Endometrial microvascular endothelial cells (primary cell): ENCODE measurements around the gene AGBL4. TPM values are rescaled to one million over a fixed set of nuclear protein-coding genes. Genes with fewer than 3 reads are reported as not detected.

Source experiments
- in situ Hi-C: cut with HindIII; loops from 2 replicates; pipeline ENCODE4 v1.10.0; 2017; ENCODE audit warnings: low sequenced_read_pairs, low pct_unique_long_range_greater_than_20kb; ENCODE audit errors: inconsistent ontology term
- total RNA-seq: library from RNA; depleted of rRNA; stranded (reverse); fragments of >200 nt; gene quantifications from one replicate; pipeline ENCODE4 v1.2.3, GENCODE V29; 2015; ENCODE audit errors: inconsistent ontology term

Gene AGBL4
- total RNA-seq, 1 donor from 2014 or later: not detected

DNA sequence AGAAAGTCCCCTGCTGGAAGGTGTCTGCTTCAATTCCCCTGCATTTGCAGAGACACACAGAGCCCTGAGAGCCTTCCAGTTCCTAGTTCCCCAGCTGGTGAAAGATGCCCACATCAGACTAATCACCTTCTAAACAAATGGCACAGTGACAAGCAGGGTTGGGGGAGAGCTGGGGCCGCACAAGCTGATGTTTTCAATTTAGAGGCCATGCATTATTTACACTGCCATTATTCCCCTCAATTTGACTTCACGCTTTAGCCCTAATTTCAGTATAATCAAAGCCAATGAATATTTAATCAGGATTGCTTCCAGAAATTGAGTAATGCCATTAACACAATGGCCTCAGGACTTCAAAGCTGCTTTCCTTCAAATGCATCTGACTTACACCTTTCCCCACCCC lies 1328.6 kb downstream of the AGBL4 start:
- in situ Hi-C loops: no loop called here

DNA sequence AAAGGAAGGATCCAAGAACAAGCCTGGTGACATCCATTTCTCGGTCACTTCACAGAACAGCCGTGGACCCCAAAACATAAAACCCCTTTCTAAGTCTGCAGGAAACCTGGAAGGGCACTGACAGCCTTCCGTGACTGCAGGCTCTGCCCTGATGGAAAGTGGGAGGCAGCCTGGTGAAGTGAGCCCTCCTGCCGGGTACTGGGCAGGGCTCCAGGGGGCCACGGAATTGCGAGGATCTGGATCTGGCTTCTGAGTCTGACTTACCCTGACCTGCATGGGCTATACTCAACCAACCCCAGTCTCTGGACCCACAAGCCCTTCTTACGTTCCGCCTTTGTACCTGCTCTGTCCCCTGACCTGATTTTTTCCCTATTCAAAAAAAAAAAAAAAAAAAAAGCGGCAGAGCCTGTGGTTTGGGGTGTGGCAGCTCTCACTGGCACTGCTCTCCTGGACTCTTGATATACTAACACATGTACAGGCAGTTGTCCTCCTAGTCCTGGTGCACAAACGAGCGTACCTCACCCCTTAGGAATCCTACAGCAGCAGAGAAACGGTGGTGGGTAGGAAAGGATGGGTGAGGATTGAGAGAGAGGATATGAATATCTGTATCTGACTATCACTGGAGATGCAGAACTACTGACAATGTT lies 1330.0 kb downstream of the AGBL4 start:
- in situ Hi-C loops: no loop called here

DNA sequence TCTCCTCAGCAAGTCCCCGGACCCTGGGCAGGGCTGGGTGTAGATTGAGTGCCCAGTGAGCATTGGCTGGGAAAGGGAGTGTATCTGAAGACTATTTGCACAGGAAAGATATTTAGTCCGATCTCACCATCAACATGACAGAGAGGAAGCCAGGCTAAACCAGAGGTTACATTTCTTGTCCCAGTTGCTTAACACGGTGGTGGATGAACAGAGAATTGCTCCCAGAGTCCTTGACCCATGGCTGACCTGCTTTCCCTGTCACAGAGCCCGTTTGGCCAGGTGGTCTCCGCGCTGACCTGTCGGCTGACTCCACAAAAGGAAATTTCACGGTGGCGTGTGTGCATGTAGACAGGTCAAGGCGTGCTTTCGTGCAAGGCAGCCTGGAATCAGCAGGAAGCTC lies 1330.6 kb downstream of the AGBL4 start:
- in situ Hi-C loops: no loop called here

DNA sequence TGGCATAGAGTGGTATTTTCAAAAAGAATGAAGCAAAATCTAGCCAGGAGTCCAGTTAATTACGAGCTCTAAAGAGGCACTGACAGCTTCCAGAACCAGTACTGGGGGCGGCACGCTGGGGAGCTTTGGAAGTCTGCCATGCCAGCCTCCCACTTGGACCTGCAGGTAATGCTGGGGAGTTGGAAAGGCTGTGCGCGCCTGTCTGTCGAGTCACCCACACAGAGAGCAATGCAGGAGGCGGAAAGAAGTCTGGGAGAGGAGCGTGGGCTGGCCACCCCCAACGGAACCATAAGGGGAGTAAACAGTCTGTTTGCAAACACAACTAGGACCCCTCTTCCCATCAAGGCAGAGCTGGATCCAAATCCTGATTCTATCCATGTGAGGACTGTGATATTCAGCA lies 1331.5 kb downstream of the AGBL4 start:
- in situ Hi-C loops: no loop called here

GRCh38 chr1:48691429-48692001 lies 1332.2 kb downstream of the AGBL4 start:
- in situ Hi-C loops: no loop called here

DNA sequence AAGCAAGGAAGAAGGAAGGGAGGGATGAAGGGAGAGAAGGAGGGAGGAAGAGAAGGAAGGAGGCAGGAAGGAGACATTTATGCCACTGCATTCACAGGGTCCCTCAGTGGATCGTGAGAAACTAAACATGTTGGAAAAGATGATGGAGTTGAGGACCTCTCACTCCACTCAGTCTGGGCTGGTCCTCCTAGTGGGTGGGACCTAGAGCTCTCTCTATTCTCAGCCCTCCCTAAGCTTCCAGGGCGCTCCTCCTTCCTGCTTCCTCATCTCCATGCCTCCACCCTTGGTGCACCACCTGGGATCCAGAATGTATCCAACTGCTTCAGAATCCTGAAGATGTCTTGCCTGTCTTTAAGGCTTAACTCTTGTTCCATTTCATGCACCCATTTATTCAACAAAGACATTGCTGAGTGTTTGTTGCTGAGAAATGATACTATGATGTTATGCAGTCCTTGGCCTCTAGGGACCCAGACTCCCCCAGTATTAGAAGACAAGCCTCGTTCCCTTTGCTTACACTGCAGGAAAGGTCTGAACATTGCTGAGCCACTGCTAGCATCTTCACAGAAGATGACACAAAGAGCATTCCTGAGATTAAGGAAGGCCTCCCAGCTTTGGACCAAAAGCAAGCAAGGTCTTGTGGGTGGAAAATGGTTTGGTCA lies 1335.5 kb downstream of the AGBL4 start:
- in situ Hi-C loops: no loop called here

DNA sequence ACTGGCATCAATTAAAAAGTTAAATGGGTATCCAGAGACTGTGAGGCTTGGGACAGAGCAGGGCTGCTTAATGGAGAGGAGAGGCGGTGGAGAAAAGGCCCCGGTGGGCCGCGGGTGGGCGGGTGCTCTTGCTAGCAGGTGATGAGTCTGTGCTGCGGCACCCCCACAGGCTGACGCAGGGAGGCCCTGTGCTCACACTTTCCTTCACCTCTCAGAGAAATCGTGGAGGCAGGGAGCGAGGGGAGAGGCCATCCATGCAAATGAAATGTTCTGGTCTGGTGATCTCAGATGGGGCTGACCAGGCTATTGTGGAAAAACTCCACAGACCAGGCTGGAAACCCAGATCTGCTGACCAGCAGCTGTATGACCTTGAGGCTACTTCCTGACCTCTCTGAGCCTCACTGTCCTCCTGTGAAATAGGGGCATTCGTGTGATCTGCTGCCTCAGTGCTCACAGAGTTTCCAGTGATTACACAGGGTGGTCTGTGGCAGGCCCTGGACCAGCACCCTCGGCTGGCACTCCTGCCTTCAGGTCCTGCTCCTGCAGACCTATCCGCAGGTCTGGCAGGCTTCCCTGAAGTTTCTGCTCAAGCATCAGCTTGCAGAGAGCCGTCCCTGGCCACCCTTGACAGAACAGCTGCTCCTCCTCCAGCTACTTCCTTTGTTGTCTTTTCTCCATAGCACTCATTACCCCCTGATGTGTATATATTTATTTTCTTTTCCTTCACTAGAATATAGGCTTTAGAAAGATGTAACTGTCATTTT lies 1336.3 kb downstream of the AGBL4 start:
- in situ Hi-C loops: no loop called here

GRCh38 chr1:48686159-48686558 lies 1337.6 kb downstream of the AGBL4 start:
- in situ Hi-C loops: no loop called here

- in situ Hi-C loops: no loop called here
Observed at GRCh38 chr1:48684381-48684780, 1339.4 kb downstream of the AGBL4 start.

DNA sequence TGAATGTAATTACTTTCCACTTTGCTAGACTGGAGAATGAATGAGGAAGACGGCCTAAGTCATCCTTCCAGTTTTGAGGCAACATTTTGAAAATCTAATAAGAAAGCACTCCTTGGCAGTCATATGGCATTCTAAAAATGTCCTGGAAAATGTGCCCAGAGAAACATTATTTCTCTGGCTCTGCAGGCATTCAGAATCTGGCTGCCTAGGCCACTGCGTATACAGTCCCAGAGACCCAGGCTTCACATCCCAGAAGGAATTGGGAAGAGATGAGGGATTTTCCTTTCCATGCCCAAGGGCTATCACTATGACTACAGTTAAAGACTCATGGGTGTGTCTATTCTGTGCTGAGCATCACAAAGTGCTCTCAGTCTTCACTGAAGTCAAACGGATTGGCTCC lies 1339.9 kb downstream of the AGBL4 start:
- in situ Hi-C loops: no loop called here

DNA sequence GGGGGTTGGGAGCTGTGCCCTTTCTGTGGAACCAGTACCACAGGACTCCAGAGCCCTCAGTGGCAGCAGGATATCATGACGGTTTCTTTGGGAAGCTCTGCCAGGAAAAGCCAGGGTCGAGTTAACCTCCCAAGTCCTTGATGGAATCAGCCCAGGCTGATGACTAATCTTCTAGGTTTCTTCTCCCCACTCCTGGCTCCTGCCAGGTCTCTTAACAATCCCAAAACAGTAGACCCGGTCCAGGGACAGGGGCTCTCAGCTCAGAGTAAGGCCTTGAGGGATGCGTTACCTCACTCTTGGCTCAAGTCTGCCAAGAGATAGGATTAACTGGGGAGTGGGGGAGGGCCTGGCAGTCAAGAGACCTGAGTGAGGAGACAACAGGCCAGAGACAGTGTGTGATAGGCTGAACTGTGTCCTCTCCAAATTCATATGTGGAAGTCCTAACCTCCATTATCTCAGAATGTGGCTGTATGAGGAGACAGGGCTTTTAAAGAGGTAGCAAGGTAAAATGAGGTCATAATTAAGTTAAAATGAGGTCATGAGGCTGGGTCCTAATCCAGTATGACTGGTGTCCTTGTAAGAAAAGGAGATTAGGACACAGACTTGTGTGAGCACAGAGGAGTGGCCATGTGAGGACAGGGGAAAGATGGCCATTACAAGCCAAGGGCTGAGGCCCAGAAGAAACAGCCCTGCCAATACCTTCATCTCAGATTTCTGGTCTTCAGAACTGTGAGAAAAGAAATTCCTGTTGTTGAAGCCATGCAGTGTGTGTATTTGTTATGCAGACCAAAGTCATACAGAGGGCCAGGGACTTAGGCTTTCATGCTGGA lies 1342.1 kb downstream of the AGBL4 start:
- in situ Hi-C loops: no loop called here

DNA sequence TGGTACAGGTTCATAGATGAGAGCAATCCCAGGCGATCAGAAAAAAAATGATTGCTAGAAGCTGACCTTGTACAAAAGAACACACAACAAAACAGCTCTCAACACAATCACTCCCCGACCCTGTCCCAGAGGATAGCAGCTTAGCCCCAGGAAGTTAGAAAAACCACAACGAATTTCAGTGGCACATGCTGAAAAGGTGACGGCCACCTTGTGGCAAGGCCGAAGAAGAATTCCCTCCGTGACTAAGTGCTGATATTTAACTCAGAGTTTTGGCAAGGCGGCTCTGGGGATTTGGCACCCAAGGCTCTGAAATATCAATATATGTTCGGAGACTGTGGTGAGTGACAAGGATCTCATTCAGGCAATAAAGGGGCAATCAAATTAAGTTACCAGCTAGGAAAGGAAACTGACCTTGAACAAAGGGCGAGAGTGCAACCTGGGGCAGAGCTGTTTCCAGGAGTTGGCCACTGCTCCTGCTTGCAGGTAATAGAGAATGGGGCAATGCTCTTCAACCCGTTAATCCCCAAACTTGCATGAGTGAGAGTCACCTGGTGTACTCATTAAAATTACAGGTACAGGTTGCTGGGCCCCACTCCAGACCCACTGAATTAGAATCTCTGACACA lies 1343.2 kb downstream of the AGBL4 start:
- in situ Hi-C loops: no loop called here

- in situ Hi-C loops: no loop called here
Observed at GRCh38 chr1:48679859-48680258, 1343.9 kb downstream of the AGBL4 start.

- in situ Hi-C loops: no loop called here
Observed at GRCh38 chr1:48678710-48679505, 1344.8 kb downstream of the AGBL4 start.

GRCh38 chr1:48677306-48678287 lies 1346.2 kb downstream of the AGBL4 start:
- in situ Hi-C loops: no loop called here

- in situ Hi-C loops: no loop called here
Observed at GRCh38 chr1:48676822-48677221, 1346.9 kb downstream of the AGBL4 start.

- in situ Hi-C loops: no loop called here
Observed at GRCh38 chr1:48676376-48676775, 1347.4 kb downstream of the AGBL4 start.
